ENCODE data around the gene CFAP54.

GRCh38 chr12:96502949-96503532 lies 13.7 kb downstream of the CFAP54 start:
- no peak for TF ChIP-seq CTCF (IDR thresholded peaks at IDR 0.05)
- no peak for TF ChIP-seq POLR2A (IDR thresholded peaks at IDR 0.05)
